ENCODE results near the gene SMARCAL1.
"Not testable (repeated sequence)": the region's sequence is repeated elsewhere in the genome, so short reads cannot be mapped to it uniquely, and the experiment has no call there.

SMARCAL1 gene

DNA sequence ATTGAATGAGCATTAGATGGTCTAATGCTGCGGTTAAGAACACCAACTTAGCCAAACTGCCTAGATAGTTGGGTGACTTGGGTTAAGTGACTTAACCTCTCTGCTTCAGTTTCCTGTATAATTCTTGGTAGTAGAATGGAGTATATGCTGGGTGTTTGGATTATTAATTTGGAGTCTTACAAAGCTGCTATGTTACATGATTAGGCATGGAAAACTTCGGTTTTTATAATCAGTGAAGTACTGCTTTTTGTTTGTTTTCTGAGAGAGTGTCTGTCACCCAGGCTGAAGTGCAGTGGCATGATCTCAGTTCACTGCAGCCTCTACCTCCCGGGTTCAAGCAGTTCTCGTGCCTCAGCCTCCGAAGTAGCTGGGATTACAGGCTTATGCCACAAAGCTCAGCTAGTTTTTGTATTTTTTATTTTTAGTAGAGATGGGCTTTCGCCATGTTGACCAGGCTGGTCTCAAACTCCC lies 90.9 kb downstream of the SMARCAL1 start:
- DNase-seq = no peak

DNA sequence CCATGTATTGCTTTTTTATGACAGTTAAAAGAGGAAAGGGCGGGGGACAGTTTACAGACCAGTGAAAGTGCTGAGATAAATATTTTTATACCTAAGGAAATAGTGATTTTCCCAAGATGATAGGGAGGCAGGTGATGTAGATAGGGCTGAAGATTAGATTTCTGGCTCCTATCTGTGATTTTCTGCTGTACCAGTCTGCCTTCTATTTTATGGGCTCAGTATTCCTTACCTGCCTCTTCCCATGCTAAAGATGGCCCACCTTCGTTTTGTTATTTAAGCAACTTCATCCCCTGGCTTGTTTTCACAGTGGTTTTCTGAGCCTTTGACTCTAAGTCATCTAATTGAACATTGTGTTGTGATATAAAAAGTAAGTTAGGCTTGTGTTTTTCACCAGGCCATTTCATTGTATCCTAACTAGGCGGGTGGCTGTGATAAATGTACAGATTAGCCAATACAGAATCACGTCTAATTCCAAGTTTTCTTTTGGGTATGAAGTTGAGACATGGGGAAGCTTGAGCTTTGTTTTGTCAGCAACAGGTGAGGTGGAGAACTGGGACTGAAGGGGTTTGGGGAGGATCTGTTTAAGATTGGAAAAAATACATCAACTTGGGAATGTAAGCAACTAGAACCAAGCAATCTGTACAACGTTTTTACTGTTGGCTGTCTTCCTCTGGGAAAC lies 91.6 kb downstream of the SMARCAL1 start:
- no peak for DNase-seq

DNA sequence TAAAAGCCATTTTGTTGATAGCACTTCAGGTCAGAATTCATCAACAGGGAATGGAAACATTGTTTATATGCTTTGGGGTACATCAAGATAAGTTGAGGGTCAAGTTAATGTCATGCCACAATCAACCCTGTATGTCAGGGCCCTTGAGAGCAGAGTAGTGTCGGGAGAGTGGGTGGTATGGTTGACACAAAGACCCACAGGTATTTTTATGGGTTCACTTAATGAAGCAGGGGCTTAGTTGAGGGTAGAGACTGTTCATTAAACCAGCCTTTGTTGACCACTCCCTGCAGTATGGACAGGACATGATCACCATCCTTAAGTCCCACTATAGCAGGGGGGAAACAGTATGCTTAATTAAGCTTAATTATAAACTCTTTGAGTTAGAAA lies 92.1 kb downstream of the SMARCAL1 start:
- no peak for DNase-seq

DNA sequence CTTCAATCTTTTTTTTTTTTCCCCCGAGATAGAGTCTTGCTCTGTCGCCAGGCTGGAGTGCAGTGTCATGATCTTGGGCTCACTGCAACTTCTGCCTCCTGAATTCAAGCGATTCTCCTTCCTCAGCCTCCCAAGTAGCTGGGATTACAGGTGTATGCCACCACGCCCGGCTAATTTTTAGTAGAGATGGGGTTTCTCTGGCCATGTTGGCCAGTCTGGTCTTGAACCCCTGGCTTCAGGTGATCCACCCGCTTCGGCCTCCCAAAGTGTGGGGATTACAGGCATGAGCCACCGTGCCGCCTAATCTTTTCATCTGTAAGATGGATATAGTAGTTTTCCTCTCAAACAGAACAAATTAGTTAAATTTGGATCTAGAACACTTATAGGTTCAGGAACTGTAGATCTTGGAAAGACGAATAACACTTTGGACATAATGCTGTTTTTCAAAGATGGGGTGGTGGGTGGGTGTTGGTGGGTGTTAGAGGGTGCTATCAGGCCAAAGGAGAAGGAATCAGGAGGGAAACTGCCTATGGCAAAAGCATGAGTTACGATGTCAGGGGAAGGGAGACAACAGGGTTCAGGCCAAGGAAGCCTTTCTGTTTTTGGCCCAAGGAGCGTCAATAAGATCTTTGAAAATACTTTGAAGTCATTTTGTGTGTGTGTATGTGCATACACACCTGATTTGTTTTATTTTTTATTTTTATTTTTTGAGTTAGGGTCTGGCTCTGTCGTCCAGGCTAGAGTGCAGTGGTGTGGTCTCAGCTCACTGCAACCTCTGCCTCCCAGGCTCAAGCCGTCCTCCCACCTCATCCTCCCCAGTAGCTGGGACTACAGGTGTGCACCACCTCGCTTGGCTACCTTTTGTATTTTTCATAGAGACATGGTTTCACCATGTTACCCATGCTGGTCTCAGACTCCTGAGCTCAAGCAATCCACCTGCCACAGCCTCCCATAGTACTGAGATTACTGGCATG lies 93.1 kb downstream of the SMARCAL1 start:
- DNase-seq = no peak

DNA sequence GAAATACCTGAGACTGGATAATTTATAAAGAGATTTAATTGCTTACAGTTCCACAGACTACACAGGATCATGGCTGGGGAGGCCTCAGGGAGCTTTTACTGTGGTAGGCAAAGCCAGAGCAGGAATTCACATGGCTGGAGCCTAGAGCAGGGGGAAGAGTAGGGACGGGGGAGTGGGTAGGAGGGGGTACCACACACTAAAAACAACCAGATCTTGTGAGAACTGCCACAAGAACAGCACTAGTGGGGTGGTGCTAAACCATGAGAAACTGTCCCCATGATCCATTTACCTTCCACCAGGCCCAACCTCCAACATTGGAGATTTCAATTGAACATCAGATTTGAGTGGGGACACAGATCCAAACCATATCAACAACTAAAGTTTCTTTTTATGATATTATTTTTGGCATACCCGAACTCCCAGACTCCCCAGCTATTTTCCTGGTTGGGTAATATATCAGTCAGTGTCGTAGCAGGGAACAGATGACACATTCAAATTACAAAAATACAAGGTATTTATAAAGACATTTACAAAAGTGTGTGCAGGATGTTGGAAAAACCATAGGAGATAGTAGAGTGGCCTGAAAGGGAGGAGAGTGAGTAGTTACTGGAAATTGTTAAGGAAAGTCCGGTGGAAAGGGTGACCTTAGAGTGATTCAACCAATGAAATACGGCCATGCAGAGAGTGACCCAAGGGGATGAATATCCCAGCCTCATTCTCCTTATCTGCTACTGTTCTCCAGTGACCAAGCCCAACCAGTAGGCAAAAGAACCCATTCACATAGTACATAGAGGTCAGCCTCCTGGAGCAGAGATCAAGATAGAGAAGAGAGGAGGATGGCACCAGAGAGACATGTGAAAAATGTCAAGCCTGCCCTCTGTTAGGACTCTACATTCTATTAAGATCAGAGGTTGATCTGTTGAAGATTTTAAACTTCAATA lies 95.2 kb downstream of the SMARCAL1 start:
- DNase-seq = no peak

DNA sequence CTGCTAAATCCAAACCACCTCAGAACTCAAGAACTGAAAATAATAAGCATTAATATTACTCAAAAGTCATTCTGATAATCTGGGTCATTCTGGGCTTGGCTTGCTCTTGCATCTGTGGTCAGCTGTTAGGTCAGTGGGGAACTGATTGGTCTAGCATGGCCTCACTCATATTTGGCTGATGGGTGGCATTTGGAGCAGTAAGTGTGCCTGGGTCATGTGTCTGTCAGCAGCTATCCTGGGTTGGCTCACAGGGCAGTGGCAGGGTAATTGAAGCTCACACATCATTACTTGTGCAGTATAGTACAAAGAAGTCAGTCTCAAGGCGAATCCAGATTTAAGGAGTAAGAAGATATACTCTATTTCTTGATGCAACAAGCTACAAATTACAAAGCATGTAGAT lies 95.9 kb downstream of the SMARCAL1 start:
- no peak for DNase-seq

DNA sequence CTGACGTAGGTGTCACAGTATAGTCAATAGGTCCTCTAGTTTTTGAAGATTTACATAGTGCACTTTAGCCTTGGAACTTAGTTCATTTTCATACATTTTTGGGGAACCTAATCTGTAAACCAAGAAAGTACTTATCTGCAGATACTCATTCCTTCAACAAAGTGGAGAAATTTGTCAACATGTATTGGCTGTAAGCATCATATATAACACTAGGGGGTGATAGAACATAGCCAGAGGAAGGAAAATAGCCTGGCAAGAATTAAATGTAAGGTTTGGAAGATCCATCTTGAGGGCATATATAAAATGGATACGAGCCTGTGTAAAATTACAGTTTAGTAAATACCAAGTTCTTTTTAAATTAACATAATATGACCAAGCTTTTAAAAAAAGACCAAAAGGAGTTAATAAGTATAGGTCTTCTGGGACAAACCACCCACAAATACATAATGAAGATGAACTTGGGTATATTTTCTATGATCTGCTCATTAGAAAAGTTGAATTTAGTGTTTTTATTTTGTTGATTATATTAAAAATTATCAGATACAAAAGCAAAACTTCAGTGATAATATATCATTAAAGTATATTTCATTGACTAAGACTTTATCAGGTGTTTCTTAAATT lies 104.6 kb downstream of the SMARCAL1 start:
- peak; percentile 22 to 48 for DNase-seq

DNA sequence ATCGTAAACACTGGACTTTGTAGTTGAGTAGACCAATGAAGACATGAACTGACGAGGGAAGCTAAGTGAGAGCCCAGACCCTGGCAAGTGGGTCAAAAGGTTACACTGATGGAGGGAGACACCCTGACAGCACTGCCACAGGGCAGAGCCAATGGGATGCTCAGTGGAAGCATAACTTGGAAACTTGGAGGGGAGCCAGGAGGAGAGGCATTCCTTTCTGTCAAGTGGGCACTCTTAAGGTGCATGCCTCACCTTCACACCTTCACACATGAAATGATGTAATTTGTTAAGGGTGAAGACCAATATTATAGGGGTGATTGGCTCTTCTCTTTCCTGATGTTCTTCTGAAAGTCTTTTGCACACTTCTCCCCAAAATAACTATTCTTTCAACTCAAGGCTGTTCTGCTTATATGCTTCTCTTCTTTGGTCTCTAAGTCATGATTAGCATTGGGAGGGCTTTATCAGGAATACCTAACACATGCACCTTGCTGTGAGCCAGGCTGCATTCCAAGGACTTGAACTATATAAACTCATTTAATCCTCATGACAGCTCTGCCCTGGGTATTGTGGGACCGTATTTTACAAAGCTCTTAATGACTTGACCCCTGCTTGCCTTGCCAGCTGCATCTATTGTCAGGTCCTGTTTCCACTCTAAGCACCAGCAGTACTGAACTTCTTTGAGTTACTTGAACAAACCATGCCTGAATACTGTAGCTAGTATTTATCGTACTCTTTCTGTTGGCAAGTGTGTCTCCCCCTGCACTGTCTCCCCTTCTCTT lies 105.4 kb downstream of the SMARCAL1 start:
- no peak for DNase-seq

DNA sequence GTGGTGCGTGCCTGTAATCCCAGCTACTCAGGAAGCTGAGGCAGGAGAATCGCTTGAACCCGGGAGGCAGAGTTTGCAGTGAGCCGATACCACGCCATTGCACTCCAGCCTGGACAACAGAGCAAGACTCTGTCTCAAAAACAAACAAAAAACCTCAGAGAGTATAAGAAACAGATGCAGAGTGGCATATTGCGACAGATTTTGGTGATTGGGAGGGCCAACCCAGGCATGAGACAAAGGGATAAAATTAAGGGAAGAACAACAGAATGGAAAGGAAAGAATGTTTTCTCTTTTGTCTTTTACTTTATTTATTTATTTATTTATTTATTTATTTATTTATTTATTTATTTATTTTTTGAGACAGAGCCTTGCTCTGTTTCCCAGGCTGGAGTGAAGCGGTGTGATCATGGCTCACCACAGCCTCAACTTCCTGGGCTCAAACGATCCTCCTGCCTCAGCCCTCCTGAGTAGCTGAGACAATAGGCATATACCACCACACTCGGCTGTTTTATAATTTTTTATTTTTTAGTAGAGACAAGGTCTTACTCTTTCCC lies 106.4 kb downstream of the SMARCAL1 start:
- not testable (repeated sequence) for DNase-seq

DNA sequence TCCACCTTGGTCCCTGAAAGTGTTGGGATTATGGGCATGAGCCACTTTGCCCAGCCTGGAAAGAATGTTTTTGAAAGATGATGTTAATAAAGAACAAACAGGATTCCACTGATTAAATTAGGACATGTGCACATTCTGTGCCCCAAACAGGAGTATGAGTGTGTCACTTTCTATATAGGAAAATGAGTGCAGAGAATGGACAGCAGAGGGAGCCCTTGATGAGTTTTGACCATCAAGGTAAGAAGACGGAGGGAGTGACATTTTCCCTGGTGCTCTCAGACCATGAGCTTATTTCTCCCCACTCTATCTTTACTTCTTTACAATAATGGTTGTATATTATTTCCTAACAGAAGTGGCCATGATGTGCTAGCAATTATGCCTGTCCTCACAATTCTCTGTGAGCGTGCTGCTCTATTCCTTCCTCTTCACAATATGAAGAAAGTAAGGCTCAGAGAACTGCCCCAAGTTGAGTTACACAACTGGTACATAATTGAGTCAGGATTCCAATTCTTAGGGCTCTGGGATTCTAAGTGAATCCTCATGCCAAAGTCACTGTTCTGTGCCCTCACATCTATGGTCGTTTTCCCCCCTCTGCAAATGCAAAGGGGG lies 107.0 kb downstream of the SMARCAL1 start:
- peak; percentile 80 to 83 for DNase-seq

DNA sequence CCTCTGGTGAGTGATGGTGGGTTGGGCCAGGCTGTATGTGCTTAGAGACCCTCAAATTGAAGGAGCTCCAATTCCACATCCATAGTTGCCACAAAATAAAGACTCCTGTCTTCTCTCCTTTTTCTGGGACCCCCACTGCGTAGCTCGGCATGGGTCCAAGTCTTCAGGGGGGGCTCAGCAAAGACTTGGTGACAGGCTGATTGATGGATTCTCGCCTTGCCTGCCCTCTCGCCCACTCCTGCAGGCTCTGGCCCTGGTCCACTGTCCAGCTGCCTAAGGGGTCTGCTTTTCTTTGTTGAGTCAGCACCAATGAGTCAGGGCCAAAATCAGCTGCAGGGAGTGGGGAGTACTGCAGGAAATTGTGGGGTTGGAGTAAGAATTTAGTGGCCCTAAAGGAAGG lies 107.8 kb downstream of the SMARCAL1 start:
- no peak for DNase-seq

DNA sequence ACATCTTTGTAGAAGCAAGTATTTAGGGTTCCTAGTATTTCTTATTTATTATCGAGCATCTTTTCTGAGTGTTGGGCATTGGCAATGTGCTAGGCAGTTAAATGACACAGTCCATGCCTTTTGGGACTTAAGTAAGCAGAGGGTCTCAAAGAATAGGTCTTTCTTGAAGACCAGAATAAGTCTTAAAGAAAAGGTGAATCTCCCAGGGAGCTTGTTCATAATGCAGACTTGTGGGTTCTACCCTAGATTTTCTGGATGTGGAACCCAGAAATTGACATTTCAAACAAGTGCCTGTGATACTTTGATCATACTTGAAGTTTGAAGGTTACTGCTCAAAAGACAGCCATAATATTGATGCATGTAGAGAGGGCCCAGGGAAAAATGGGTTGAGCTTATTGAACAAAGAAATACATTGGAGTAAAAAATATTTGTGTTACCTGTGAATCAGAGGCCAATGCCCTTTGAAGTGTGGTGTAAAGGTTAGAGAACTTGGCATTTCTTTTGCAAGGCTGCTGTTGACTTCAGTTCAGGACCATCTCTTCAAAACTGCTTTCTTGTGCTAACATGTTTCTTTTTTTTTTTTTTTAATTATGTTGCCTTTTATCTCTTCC lies 110.7 kb downstream of the SMARCAL1 start:
- no peak for DNase-seq

DNA sequence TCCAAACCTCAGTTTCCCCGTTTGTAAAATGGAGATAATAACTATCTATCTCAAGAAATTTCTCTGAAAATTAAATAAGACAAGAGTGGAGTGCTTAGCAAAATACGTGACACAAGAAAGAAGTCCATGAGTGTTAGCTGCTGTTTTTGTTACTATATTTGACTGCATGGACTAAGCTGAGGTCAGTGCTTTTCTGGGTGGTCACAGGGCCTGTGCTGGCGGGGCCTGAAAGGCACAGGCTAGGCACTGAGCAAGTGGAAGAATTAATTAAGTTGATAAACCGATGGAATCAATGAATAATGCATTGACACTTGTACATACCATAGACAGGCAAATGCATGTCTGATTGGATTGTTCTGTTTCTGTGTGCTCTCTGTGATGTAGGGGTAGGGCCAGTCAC lies 113.7 kb downstream of the SMARCAL1 start:
- no peak for DNase-seq

DNA sequence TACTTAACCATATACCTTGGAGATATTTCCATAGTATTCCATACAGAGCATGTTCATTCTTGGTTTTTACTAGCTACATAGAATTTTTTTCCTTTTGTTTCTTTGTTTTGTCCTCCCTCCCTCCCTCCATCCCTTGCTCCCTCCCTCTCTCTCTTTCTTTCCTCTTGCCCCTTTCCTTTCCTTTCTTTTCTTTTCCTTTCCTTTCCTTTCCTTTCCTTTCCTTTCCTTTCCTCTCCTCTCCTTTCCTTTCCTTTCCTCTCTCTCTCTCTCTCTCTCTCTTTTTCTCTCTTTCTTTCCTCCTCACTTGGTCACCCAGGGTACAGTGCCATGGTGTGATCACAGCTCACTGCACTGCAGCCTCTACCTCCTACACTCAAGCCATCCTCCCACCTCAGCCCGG lies 114.7 kb downstream of the SMARCAL1 start:
- DNase-seq = no peak

DNA sequence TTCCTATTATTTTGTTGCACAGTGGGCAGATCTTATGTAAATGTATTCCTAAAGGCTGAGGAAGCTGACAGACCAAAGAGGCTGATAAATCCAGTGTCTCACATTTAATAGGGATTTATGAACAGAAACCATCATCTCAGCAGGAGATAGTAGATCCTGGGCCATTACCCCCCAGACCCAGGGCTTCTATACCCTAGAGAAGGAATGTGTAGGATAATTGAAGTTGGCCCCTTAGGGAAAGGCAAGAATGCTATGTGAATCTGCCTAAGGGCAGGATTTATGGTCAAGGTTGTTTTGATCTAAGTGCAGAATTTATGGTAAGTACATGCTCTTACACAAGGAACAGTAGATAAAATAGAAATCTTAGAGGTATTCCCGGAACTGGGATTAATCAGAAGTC lies 115.3 kb downstream of the SMARCAL1 start:
- DNase-seq = no peak

DNA sequence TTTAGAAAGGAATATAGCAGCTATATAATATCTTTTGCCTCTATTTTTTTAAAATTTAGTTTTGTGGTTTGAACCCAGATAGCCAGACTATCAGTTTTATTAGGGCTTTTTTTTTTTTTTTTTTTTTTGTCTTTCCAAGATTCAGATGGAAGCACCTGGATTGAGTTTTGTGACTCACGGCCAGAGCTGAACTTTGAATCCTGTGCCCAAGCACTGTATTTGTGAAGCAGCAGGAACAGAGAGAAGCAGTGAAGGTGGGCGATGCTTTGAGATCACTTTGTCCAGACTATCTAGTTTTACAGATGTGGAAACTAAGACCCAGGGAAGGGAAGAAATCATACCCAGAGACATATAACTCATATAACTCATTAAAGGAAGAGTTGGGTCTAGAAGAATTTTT lies 120.3 kb downstream of the SMARCAL1 start:
- no peak for DNase-seq
